Subcutaneous adipose tissue (tissue), 4 donors: Measurements from ENCODE around the gene CD5L. TPM values are rescaled to one million over a fixed set of nuclear protein-coding genes. Genes with fewer than 3 reads are reported as not detected.

ENCODE experiments used
- CTCF ChIP-seq: fragments of 450-650 bp; IDR thresholded peaks from one replicate; pipeline ENCODE4 v1.5.1; 2016; ENCODE audit warnings: low read depth, mild to moderate bottlenecking, control low read depth, antibody characterized with exemption, moderate library complexity
- total RNA-seq, 4 donors: library from RNA; depleted of rRNA; stranded (reverse); fragments of >200 nt; gene quantifications; one replicate each; pipeline ENCODE4 v1.1.0, GENCODE V29; 2016

Gene CD5L
- total RNA-seq, 4 donors from 2014 or later: not detected

GRCh38 chr1:157856538-157856937 is 14.9 kb upstream of the CD5L start:
- TF ChIP-seq CTCF: no peak

GRCh38 chr1:157852476-157852875 is 10.9 kb upstream of the CD5L start:
- no peak for TF ChIP-seq CTCF

GRCh38 chr1:157849229-157849875 is 7.7 kb upstream of the CD5L start:
- no peak for TF ChIP-seq CTCF

- TF ChIP-seq CTCF: no peak
Measured at GRCh38 chr1:157844089-157844830, 2.7 kb upstream of the CD5L start.

- no peak for TF ChIP-seq CTCF
Measured at GRCh38 chr1:157842939-157843338, 1.3 kb upstream of the CD5L start.

GRCh38 chr1:157838966-157839365 is 2.6 kb downstream of the CD5L start:
- no peak for TF ChIP-seq CTCF

GRCh38 chr1:157834430-157834829 is 7.2 kb downstream of the CD5L start:
- TF ChIP-seq CTCF: no peak
